ENCODE results near the gene CDH24. TPM values are rescaled to one million over a fixed set of nuclear protein-coding genes. Genes with fewer than 3 reads are reported as not detected.

CDH24 gene
- total and polyA plus RNA-seq, 10 of the 15 experiments (the other 5 are each of a cell fraction or from before 2014, with no cell fraction given), result 0.10 to 1.5 (median 0.45) TPM; not detected in 2

- CTCF ChIA-PET, result interaction anchor here (1.4 to 2.0 kb wide), 2 partner anchors 34 to 57 kb away, joined by 3 to 9 read pairs; no protein-coding TSS in a partner anchor
- in situ Hi-C loops (cut with MboI) (no loop called here), intact Hi-C loops (cut with micrococcal nuclease; ENCODE audit: unreplicated experiment) (no loop called here)
- Histone ChIP-seq H3K9ac (ENCODE audit: control insufficient read depth, insufficient read depth, low read length) (no peak overlapping the region), H3K9me3 (replicated peaks; ENCODE audit: control insufficient read depth, insufficient read depth, low read length) (no peaks in the 10 kb centered on the region), H4K20me1 (ENCODE audit: control insufficient read depth, insufficient read depth) (no peaks in the 10 kb centered on the region), H3K4me3 (no peak overlapping the region), H2AFZ (ENCODE audit: control insufficient read depth, low read depth, low read length) (no peak overlapping the region), H3K4me2 (ENCODE audit: control insufficient read depth, insufficient read depth) (no peak overlapping the region), H3K79me2 (ENCODE audit: control insufficient read depth, insufficient read depth, low read length) (no peaks in the 10 kb centered on the region), H3K36me3 (ENCODE audit: control insufficient read depth in 2 of 2, insufficient read depth in 2 of 2, low read length in 1 of 2) (no peaks in the 10 kb centered on the region), H3K27me3 (replicated peaks in 1 of 2; ENCODE audit: control insufficient read depth in 2 of 2, insufficient read depth in 2 of 2, low read length in 1 of 2) (no peaks in the 10 kb centered on the region; a peak in 2 of 4 replicates), H3K27ac (ENCODE audit: control insufficient read depth, insufficient read depth) (no peak overlapping the region), H3K4me1 (ENCODE audit: control insufficient read depth, insufficient read depth, low read length) (no peaks in the 10 kb centered on the region)
- TF ChIP-seq ZNF687 (IDR thresholded peaks at IDR 0.05) (no peak), BCL3 (IDR thresholded peaks at IDR 0.05; ENCODE audit: borderline replicate concordance, insufficient read depth, low read depth, low read length, poor library complexity, severe bottlenecking) (no peak), BCLAF1 (IDR thresholded peaks at IDR 0.05) (no peak), RCOR1 (conservative IDR thresholded peaks at IDR 0.05; ENCODE audit: low read depth, low read length) (no peak), ZNF274 (IDR thresholded peaks at IDR 0.05; ENCODE audit: insufficient read depth, insufficient read length) (no peak), FOXM1 (IDR thresholded peaks at IDR 0.05; ENCODE audit: low read depth, low read length) (no peak), PAX8 (IDR thresholded peaks at IDR 0.05) (no peak), JUND (IDR thresholded peaks at IDR 0.05; ENCODE audit: low read depth, low read length) (no peak), RAD21 (IDR thresholded peaks at IDR 0.05; ENCODE audit: insufficient read depth, low read depth, low read length) (no peak), MEF2A (IDR thresholded peaks at IDR 0.05; ENCODE audit: insufficient read depth, low read depth, low read length) (no peak), RFX5 (IDR thresholded peaks at IDR 0.05; ENCODE audit: low read depth, low read length) (no peak), GABPA (IDR thresholded peaks at IDR 0.05; ENCODE audit: low read depth) (no peak), FOS (IDR thresholded peaks at IDR 0.05; ENCODE audit: borderline replicate concordance, extremely low read depth, insufficient read length) (no peak)
- WGBS (ENCODE audit: insufficient coverage, insufficient replicate concordance, low lambda C conversion rate, missing lambda C conversion rate), result 22% methylated on average over 6 of the region's 6 CpGs
- no peak for ATAC-seq
- no peak for DNase-seq (ENCODE audit: low read depth, low spot score)
- SMC1A ChIA-PET (ENCODE audit: uncharacterized antibody, unreplicated experiment), result interaction anchor here (2.4 kb wide), 1 partner anchor 57 kb away, joined by 6 read pairs; no protein-coding TSS in a partner anchor
- no TSS peak for BruUV-seq (replicated peaks)
- RAD21 ChIA-PET (ENCODE audit: unreplicated experiment), result no interaction called here
- POLR2A ChIA-PET, result no interaction called here
- no peak for FAIRE-seq
Measured at GRCh38 chr14:23043145-23043544, 14.2 kb downstream of the CDH24 start.
